ENCODE measurements around the gene PNPLA2. TPM values are rescaled to one million over a fixed set of nuclear protein-coding genes. Genes with fewer than 3 reads are reported as not detected.

The PNPLA2 gene
- total RNA-seq, 1 experiment from 2014 or later: 93.6 TPM

DNA sequence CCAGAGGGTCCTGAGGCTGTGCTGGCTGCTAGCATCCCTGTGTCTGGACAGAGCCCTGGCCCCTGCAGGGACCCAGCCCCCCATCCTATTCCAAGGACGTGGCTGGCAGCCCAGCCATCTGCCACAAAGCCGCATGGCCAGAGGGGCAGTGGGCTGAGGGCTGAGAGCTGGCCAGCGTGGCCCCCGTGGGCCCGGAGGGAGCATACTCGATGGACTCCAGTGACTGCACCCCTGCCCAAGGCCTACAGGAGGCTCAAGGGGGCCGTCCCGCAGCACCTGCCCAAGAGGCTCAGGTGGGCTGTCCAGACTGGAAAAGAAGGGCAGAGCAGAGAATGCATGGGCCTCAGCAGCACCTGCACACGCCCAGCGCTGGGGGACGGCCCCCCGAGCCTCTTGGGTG, 37.1 kb downstream of the PNPLA2 start:
- POLR2A ChIA-PET: no interaction called here

DNA sequence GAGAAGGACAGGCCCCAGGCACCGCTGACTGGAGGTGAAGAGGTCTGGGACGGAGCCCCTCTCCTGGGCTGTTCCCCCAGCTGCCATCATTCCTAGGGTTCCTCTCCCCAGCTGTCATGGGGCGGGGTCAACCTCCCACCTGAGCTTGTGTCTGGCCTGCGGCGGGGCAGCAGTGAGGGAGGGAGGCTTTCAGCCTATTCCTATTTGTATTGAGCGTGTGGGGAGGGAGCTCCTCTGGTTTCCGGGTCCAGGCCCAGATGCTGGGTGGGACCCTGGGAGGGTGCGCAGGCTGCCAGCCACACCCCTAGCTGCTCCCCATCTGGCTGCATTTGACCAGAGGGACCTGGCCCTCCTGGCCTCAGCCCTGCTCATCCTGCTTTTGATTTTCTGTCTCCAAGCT, 37.7 kb downstream of the PNPLA2 start:
- Histone ChIP-seq H3K4me1 (no peaks in the 10 kb centered on the region; the same call in 1 of the 2 replicates), H3K27me3 (replicated peaks; ENCODE audit: control insufficient read depth, insufficient read depth, low read length) (no peaks in the 10 kb centered on the region), H3K36me3 (ENCODE audit: control insufficient read depth, insufficient read depth, low read length) (no peaks in the 10 kb centered on the region; the same call in 1 of the 2 replicates), H3K4me3 (ENCODE audit: low read depth, low read length) (no peak overlapping the region), H3K9me3 (no peaks in the 10 kb centered on the region)
- ChIA-PET CTCF (interaction anchor here (0.6 kb wide), 1 partner anchor 8 kb away, joined by 3 read pairs; no protein-coding TSS in a partner anchor), POLR2A (no interaction called here)
- Mint-ChIP-seq H3K36me3 (ENCODE audit: insufficient read depth, unreplicated experiment) (peaks cover 58% of the 10 kb centered on the region), H3K9me3 (ENCODE audit: unreplicated experiment) (no peaks in the 10 kb centered on the region), H3K4me3 (ENCODE audit: unreplicated experiment) (no peak overlapping the region), H3K27ac (ENCODE audit: unreplicated experiment) (no peak overlapping the region), H3K27me3 (ENCODE audit: insufficient read depth, unreplicated experiment) (no peaks in the 10 kb centered on the region), H3K4me1 (ENCODE audit: low read depth, unreplicated experiment) (no peaks in the 10 kb centered on the region)
- TF ChIP-seq, protein P1, sequence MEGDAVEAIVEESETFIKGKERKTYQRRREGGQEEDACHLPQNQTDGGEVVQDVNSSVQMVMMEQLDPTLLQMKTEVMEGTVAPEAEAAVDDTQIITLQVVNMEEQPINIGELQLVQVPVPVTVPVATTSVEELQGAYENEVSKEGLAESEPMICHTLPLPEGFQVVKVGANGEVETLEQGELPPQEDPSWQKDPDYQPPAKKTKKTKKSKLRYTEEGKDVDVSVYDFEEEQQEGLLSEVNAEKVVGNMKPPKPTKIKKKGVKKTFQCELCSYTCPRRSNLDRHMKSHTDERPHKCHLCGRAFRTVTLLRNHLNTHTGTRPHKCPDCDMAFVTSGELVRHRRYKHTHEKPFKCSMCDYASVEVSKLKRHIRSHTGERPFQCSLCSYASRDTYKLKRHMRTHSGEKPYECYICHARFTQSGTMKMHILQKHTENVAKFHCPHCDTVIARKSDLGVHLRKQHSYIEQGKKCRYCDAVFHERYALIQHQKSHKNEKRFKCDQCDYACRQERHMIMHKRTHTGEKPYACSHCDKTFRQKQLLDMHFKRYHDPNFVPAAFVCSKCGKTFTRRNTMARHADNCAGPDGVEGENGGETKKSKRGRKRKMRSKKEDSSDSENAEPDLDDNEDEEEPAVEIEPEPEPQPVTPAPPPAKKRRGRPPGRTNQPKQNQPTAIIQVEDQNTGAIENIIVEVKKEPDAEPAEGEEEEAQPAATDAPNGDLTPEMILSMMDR (IDR thresholded peaks at IDR 0.05; ENCODE audit: insufficient read depth in 1 of 2, low read depth in 1 of 2, low read length in 1 of 2, severe bottlenecking in 1 of 2, unreplicated experiment in 1 of 2): no peak
- BruUV-seq (replicated peaks): no TSS peak
- intact Hi-C loops (cut with micrococcal nuclease; ENCODE audit: unreplicated experiment): no loop called here
- no peak for DNase-seq

More for the DNA sequence above, 37.1 kb downstream of the PNPLA2 start:
- TF ChIP-seq, protein P1 (IDR thresholded peaks at IDR 0.05; ENCODE audit: insufficient read depth in 1 of 2, low read depth in 1 of 2, low read length in 1 of 2, severe bottlenecking in 1 of 2, unreplicated experiment in 1 of 2): no peak
- Histone ChIP-seq H3K9me3 (no peaks in the 10 kb centered on the region), H3K36me3 (ENCODE audit: control insufficient read depth, insufficient read depth, low read length) (no peaks in the 10 kb centered on the region; the same call in 1 of the 2 replicates), H3K27me3 (replicated peaks; ENCODE audit: control insufficient read depth, insufficient read depth, low read length) (no peaks in the 10 kb centered on the region), H3K4me1 (peaks cover 6% of the 10 kb centered on the region), H3K4me3 (ENCODE audit: low read depth, low read length) (no peak overlapping the region)
- BruUV-seq (replicated peaks): no TSS peak
- intact Hi-C loops (cut with micrococcal nuclease; ENCODE audit: unreplicated experiment): no loop called here
- H3K4me3 Mint-ChIP-seq (ENCODE audit: unreplicated experiment): no peak overlapping the region
- H3K27ac Mint-ChIP-seq (ENCODE audit: unreplicated experiment): no peak overlapping the region
- H3K27me3 Mint-ChIP-seq (ENCODE audit: insufficient read depth, unreplicated experiment): no peaks in the 10 kb centered on the region
- no peak for DNase-seq
- H3K9me3 Mint-ChIP-seq (ENCODE audit: unreplicated experiment): no peaks in the 10 kb centered on the region
- CTCF ChIA-PET: no interaction called here
- H3K36me3 Mint-ChIP-seq (ENCODE audit: insufficient read depth, unreplicated experiment): peaks cover 56% of the 10 kb centered on the region
- no peaks in the 10 kb centered on the region for H3K4me1 Mint-ChIP-seq (ENCODE audit: low read depth, unreplicated experiment)

DNA sequence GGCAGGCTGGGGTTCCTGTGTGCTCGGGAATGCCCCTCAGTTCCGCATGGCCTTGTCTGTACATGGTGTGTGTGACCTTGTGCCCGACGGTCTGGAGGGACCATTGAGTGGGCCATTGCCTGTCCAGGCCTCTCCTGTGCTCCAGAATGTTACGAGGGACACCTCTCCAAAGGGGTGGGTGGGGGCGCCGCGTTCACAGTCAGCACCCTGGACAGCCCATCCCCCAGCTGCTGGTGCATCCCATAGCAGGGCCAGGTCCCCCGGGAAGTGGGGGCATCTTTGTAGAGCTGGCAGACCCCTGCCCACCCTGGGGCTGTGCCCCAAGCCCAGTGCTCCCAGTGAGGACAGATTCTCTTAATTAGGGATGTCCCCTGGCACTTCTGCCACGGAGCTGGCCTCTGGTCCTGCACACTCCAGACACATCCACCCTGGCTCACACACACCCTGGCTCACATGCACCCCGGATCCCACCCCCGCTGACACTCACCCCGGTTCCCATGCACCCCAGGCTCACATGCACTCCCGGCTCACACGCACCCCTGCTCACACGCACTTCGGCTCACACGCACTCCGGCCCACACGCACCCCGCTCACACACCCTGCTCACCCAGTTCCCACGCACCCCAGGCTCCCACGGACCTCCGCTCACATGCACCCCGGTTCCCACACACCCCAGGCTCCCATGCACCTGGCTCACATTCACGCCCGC, 39.5 kb downstream of the PNPLA2 start:
- POLR2A ChIA-PET: no interaction called here
- Mint-ChIP-seq H3K27ac (ENCODE audit: unreplicated experiment) (no peak overlapping the region), H3K9me3 (ENCODE audit: unreplicated experiment) (no peaks in the 10 kb centered on the region), H3K4me1 (ENCODE audit: low read depth, unreplicated experiment) (no peaks in the 10 kb centered on the region), H3K36me3 (ENCODE audit: insufficient read depth, unreplicated experiment) (peaks cover 63% of the 10 kb centered on the region), H3K4me3 (ENCODE audit: unreplicated experiment) (no peak overlapping the region), H3K27me3 (ENCODE audit: insufficient read depth, unreplicated experiment) (no peaks in the 10 kb centered on the region)
- intact Hi-C loops (cut with micrococcal nuclease; ENCODE audit: unreplicated experiment): no loop called here
- H3K4me3 ChIP-seq (ENCODE audit: low read depth, low read length): no peak overlapping the region
- TF ChIP-seq, protein P1 (IDR thresholded peaks at IDR 0.05; ENCODE audit: insufficient read depth in 1 of 2, low read depth in 1 of 2, low read length in 1 of 2, severe bottlenecking in 1 of 2, unreplicated experiment in 1 of 2): no peak
- no peaks in the 10 kb centered on the region for H3K27me3 ChIP-seq (replicated peaks; ENCODE audit: control insufficient read depth, insufficient read depth, low read length)
- H3K9me3 ChIP-seq: no peaks in the 10 kb centered on the region
- DNase-seq: no peak
- no peaks in the 10 kb centered on the region; the same call in 1 of the 2 replicates for H3K36me3 ChIP-seq (ENCODE audit: control insufficient read depth, insufficient read depth, low read length)
- BruUV-seq (replicated peaks): no TSS peak
- CTCF ChIA-PET: interaction anchor here (1.1 kb wide), 1 partner anchor 39 kb away, joined by 3 read pairs; no protein-coding TSS in a partner anchor
- no peaks in the 10 kb centered on the region for H3K4me1 ChIP-seq
